ENCODE results near the gene CEP290.

Gene CEP290

GRCh38 chr12:88141774-88142609 lies at the start of gene CEP290, which contains the start of gene TMTC3:
Gene CEP290 (minus strand): TSS chr12:88142088. CDS start chr12:88141307, 781 bp downstream.
Gene TMTC3 (plus strand): TSS chr12:88142307. CDS start chr12:88148316, 6,009 bp downstream.
- H3K4me1 Mint-ChIP-seq (ENCODE audit: low read depth) = peaks cover 34% of the 10 kb centered on the region
- peak; percentile 95 for DNase-seq (ENCODE audit: low spot score)
- peak within 1 kb of the TSS; percentile 97 for H3K4me3 Mint-ChIP-seq
- peaks cover 20% of the 10 kb centered on the region for H3K36me3 Mint-ChIP-seq (ENCODE audit: low read depth)
- peak within 1 kb of the TSS; percentile 91 for H3K27ac Mint-ChIP-seq
- no peaks in the 10 kb centered on the region for H3K9me3 Mint-ChIP-seq
- H3K27me3 Mint-ChIP-seq (ENCODE audit: low read depth) = no peaks in the 10 kb centered on the region

- Mint-ChIP-seq H3K4me1 (ENCODE audit: low read depth) (no peaks in the 10 kb centered on the region), H3K27ac (no peak overlapping the region), H3K36me3 (ENCODE audit: low read depth) (no peaks in the 10 kb centered on the region), H3K27me3 (ENCODE audit: low read depth) (no peaks in the 10 kb centered on the region), H3K9me3 (no peaks in the 10 kb centered on the region), H3K4me3 (no peak overlapping the region)
- no peak for DNase-seq (ENCODE audit: low spot score)
These were observed 46.3 kb upstream of the CEP290 start for GRCh38 chr12:88188180-88188579.

GRCh38 chr12:88187571-88187970 lies 45.7 kb upstream of the CEP290 start:
- H3K4me1 Mint-ChIP-seq (ENCODE audit: low read depth) = no peaks in the 10 kb centered on the region

GRCh38 chr12:88185988-88186387 lies 44.1 kb upstream of the CEP290 start:
- H3K4me3 Mint-ChIP-seq = no peak overlapping the region
- peaks cover 3% of the 10 kb centered on the region for H3K36me3 Mint-ChIP-seq (ENCODE audit: low read depth)
- no peak for DNase-seq (ENCODE audit: low spot score)
- no peaks in the 10 kb centered on the region for H3K4me1 Mint-ChIP-seq (ENCODE audit: low read depth)
- H3K9me3 Mint-ChIP-seq = no peaks in the 10 kb centered on the region
- no peaks in the 10 kb centered on the region for H3K27me3 Mint-ChIP-seq (ENCODE audit: low read depth)
- no peak overlapping the region for H3K27ac Mint-ChIP-seq

More at GRCh38 chr12:88187571-88187970, 45.7 kb upstream of the CEP290 start:
- H3K4me3 Mint-ChIP-seq = no peak overlapping the region
- DNase-seq (ENCODE audit: low spot score) = no peak
- no peak overlapping the region for H3K27ac Mint-ChIP-seq
- H3K27me3 Mint-ChIP-seq (ENCODE audit: low read depth) = no peaks in the 10 kb centered on the region
- H3K36me3 Mint-ChIP-seq (ENCODE audit: low read depth) = no peaks in the 10 kb centered on the region
- no peaks in the 10 kb centered on the region for H3K9me3 Mint-ChIP-seq

GRCh38 chr12:88185279-88185678 lies 43.4 kb upstream of the CEP290 start:
- Mint-ChIP-seq H3K27me3 (ENCODE audit: low read depth) (no peaks in the 10 kb centered on the region), H3K4me1 (ENCODE audit: low read depth) (no peaks in the 10 kb centered on the region), H3K4me3 (no peak overlapping the region), H3K36me3 (ENCODE audit: low read depth) (peaks cover 4% of the 10 kb centered on the region), H3K9me3 (no peaks in the 10 kb centered on the region), H3K27ac (no peak overlapping the region)
- DNase-seq (ENCODE audit: low spot score) = no peak

GRCh38 chr12:88184196-88184595 lies 42.3 kb upstream of the CEP290 start:
- peaks cover 8% of the 10 kb centered on the region for H3K36me3 Mint-ChIP-seq (ENCODE audit: low read depth)
- no peak overlapping the region for H3K27ac Mint-ChIP-seq
- no peak overlapping the region for H3K4me3 Mint-ChIP-seq

GRCh38 chr12:88182416-88182815 lies 40.5 kb upstream of the CEP290 start:
- no peaks in the 10 kb centered on the region for H3K27me3 Mint-ChIP-seq (ENCODE audit: low read depth)
- H3K36me3 Mint-ChIP-seq (ENCODE audit: low read depth) = peaks cover 8% of the 10 kb centered on the region
- no peaks in the 10 kb centered on the region for H3K4me1 Mint-ChIP-seq (ENCODE audit: low read depth)
- H3K9me3 Mint-ChIP-seq = no peaks in the 10 kb centered on the region
- no peak for DNase-seq (ENCODE audit: low spot score)
- H3K4me3 Mint-ChIP-seq = no peak overlapping the region
- H3K27ac Mint-ChIP-seq = no peak overlapping the region

More at GRCh38 chr12:88184196-88184595, 42.3 kb upstream of the CEP290 start:
- Mint-ChIP-seq H3K9me3 (no peaks in the 10 kb centered on the region), H3K4me1 (ENCODE audit: low read depth) (no peaks in the 10 kb centered on the region), H3K27me3 (ENCODE audit: low read depth) (no peaks in the 10 kb centered on the region)
- no peak for DNase-seq (ENCODE audit: low spot score)

GRCh38 chr12:88181881-88182280 lies 40.0 kb upstream of the CEP290 start:
- H3K9me3 Mint-ChIP-seq = no peaks in the 10 kb centered on the region
- no peaks in the 10 kb centered on the region for H3K27me3 Mint-ChIP-seq (ENCODE audit: low read depth)
- no peak for DNase-seq (ENCODE audit: low spot score)
- no peaks in the 10 kb centered on the region for H3K4me1 Mint-ChIP-seq (ENCODE audit: low read depth)
- H3K36me3 Mint-ChIP-seq (ENCODE audit: low read depth) = peaks cover 11% of the 10 kb centered on the region
- no peak overlapping the region for H3K4me3 Mint-ChIP-seq
- H3K27ac Mint-ChIP-seq = no peak overlapping the region

GRCh38 chr12:88179436-88180014 lies 37.6 kb upstream of the CEP290 start:
- Mint-ChIP-seq H3K4me3 (no peak overlapping the region), H3K9me3 (no peaks in the 10 kb centered on the region), H3K36me3 (ENCODE audit: low read depth) (peaks cover 18% of the 10 kb centered on the region), H3K27me3 (ENCODE audit: low read depth) (no peaks in the 10 kb centered on the region), H3K4me1 (ENCODE audit: low read depth) (no peaks in the 10 kb centered on the region), H3K27ac (no peak overlapping the region)
- no peak for DNase-seq (ENCODE audit: low spot score)

- Mint-ChIP-seq H3K4me1 (ENCODE audit: low read depth) (peaks cover 2% of the 10 kb centered on the region), H3K27ac (no peak overlapping the region), H3K4me3 (no peak overlapping the region), H3K9me3 (no peaks in the 10 kb centered on the region), H3K27me3 (ENCODE audit: low read depth) (no peaks in the 10 kb centered on the region), H3K36me3 (ENCODE audit: low read depth) (peaks cover 31% of the 10 kb centered on the region)
- DNase-seq (ENCODE audit: low spot score) = no peak
These were observed 33.7 kb upstream of the CEP290 start for GRCh38 chr12:88175544-88175943.

- H3K9me3 Mint-ChIP-seq = no peaks in the 10 kb centered on the region
- no peak overlapping the region for H3K27ac Mint-ChIP-seq
- no peaks in the 10 kb centered on the region for H3K27me3 Mint-ChIP-seq (ENCODE audit: low read depth)
- DNase-seq (ENCODE audit: low spot score) = no peak
- H3K36me3 Mint-ChIP-seq (ENCODE audit: low read depth) = peaks cover 43% of the 10 kb centered on the region
- no peak overlapping the region for H3K4me3 Mint-ChIP-seq
- peaks cover 2% of the 10 kb centered on the region for H3K4me1 Mint-ChIP-seq (ENCODE audit: low read depth)
These were observed 31.0 kb upstream of the CEP290 start for GRCh38 chr12:88172844-88173407.

GRCh38 chr12:88167384-88167783 lies 25.5 kb upstream of the CEP290 start:
- Mint-ChIP-seq H3K4me3 (no peak overlapping the region), H3K9me3 (no peaks in the 10 kb centered on the region), H3K27me3 (ENCODE audit: low read depth) (no peaks in the 10 kb centered on the region), H3K4me1 (ENCODE audit: low read depth) (peaks cover 2% of the 10 kb centered on the region), H3K36me3 (ENCODE audit: low read depth) (peaks cover 54% of the 10 kb centered on the region), H3K27ac (no peak overlapping the region)
- no peak for DNase-seq (ENCODE audit: low spot score)

- Mint-ChIP-seq H3K4me3 (no peak overlapping the region), H3K9me3 (no peaks in the 10 kb centered on the region), H3K36me3 (ENCODE audit: low read depth) (peaks cover 57% of the 10 kb centered on the region)
These were observed 24.3 kb upstream of the CEP290 start for GRCh38 chr12:88166179-88166578.

GRCh38 chr12:88163371-88163770 lies 21.5 kb upstream of the CEP290 start:
- no peaks in the 10 kb centered on the region for H3K27me3 Mint-ChIP-seq (ENCODE audit: low read depth)
- no peak for DNase-seq (ENCODE audit: low spot score)

More at GRCh38 chr12:88166179-88166578, 24.3 kb upstream of the CEP290 start:
- no peaks in the 10 kb centered on the region for H3K27me3 Mint-ChIP-seq (ENCODE audit: low read depth)
- H3K4me1 Mint-ChIP-seq (ENCODE audit: low read depth) = peaks cover 1% of the 10 kb centered on the region
- no peak overlapping the region for H3K27ac Mint-ChIP-seq
- DNase-seq (ENCODE audit: low spot score) = no peak

More at GRCh38 chr12:88163371-88163770, 21.5 kb upstream of the CEP290 start:
- peaks cover 1% of the 10 kb centered on the region for H3K4me1 Mint-ChIP-seq (ENCODE audit: low read depth)
- H3K4me3 Mint-ChIP-seq = no peak overlapping the region
- no peak overlapping the region for H3K27ac Mint-ChIP-seq
- no peaks in the 10 kb centered on the region for H3K9me3 Mint-ChIP-seq
- H3K36me3 Mint-ChIP-seq (ENCODE audit: low read depth) = peaks cover 46% of the 10 kb centered on the region
